ENCODE measurements around the gene TMED8.

DNA sequence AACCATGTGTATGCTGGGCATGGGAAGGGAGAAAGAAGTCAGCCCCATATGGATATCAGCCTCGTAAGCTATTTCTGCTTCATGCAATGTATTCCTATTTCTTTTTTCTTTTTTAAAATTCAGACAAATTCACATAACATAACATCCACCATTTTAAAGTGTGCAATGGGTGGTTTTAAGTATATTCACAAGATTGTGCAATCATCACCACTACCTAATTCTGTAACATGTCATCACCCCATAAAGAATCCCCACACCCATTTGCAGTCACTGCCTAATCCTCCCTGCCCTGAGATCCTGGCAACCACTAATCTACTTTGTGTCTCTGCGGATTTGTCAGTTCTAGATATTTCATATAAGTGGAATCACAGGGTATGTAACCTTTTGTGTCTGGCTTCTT lies 65.7 kb downstream of the TMED8 start:
- TF ChIP-seq CTCF (IDR thresholded peaks at IDR 0.05) (no peak), EZH2 (IDR thresholded peaks at IDR 0.05) (no peak), EZH2phosphoT487 (IDR thresholded peaks at IDR 0.05) (no peak)
